ENCODE measurements around the gene FBP1. TPM values are rescaled to one million over a fixed set of nuclear protein-coding genes. Genes with fewer than 3 reads are reported as not detected.

Gene FBP1
- total RNA-seq, 1 experiment from 2014 or later, result 1.9 TPM

DNA sequence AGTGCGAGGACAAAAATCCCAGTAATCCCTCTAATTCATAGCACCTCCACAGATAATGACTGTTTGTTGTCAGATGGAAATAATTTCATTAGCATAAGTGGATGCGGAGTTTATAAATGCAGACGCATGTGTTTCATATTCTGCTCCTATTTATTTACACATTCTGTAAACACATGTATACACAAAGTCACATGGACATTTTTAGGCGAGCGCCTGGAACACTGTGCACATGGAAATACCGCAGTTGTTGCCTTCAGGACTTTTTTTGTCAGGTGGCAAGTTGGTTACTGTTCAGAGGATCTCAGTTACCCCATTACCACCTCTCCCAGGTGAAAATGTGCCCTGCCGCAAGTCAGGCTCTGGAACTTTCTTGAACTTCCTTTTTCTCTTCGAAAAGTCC is 40.3 kb upstream of the FBP1 start:
- Mint-ChIP-seq H3K4me1 (peaks cover 4 to 8% of the 10 kb centered on the region in 2 experiments), H3K27ac (no peak overlapping the region), H3K9me3 (no peaks in the 10 kb centered on the region), H3K4me3 (no peak overlapping the region), H3K36me3 (ENCODE audit: insufficient read depth in 1 of 3, low read depth in 3 of 3) (no peaks in the 10 kb centered on the region), H3K27me3 (ENCODE audit: low read depth) (no peaks in the 10 kb centered on the region)
- H3K14ac ChIP-seq (ENCODE audit: insufficient read depth, low read length), result no peak overlapping the region
- no peak overlapping the region for H3K4ac ChIP-seq (ENCODE audit: low read depth, low read length)
- no peak overlapping the region for H3K23ac ChIP-seq (ENCODE audit: insufficient read length, low read depth, low read length)
- H3K9me3 ChIP-seq (ENCODE audit: control insufficient read depth, low read depth, low read length), result no peaks in the 10 kb centered on the region
- no peak overlapping the region for H4K91ac ChIP-seq (ENCODE audit: insufficient read length, low read depth, low read length)
- no peak overlapping the region for H4K5ac ChIP-seq (ENCODE audit: insufficient read length, low read depth, low read length)
- TF ChIP-seq, protein P1, sequence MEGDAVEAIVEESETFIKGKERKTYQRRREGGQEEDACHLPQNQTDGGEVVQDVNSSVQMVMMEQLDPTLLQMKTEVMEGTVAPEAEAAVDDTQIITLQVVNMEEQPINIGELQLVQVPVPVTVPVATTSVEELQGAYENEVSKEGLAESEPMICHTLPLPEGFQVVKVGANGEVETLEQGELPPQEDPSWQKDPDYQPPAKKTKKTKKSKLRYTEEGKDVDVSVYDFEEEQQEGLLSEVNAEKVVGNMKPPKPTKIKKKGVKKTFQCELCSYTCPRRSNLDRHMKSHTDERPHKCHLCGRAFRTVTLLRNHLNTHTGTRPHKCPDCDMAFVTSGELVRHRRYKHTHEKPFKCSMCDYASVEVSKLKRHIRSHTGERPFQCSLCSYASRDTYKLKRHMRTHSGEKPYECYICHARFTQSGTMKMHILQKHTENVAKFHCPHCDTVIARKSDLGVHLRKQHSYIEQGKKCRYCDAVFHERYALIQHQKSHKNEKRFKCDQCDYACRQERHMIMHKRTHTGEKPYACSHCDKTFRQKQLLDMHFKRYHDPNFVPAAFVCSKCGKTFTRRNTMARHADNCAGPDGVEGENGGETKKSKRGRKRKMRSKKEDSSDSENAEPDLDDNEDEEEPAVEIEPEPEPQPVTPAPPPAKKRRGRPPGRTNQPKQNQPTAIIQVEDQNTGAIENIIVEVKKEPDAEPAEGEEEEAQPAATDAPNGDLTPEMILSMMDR (conservative IDR thresholded peaks at IDR 0.05), result no peak
- H2BK120ac ChIP-seq (ENCODE audit: low read depth, low read length, poor library complexity, severe bottlenecking), result no peak overlapping the region
- no peaks in the 10 kb centered on the region for H3K4me1 ChIP-seq (ENCODE audit: insufficient read depth, low read length)
- no peaks in the 10 kb centered on the region for H3K27me3 ChIP-seq (ENCODE audit: insufficient read depth, low read length)
- H3K79me2 ChIP-seq (ENCODE audit: insufficient read depth, low read length), result no peaks in the 10 kb centered on the region
- no peak overlapping the region for H2BK20ac ChIP-seq (ENCODE audit: low read depth, low read length, poor library complexity, severe bottlenecking)
- H3K23me2 ChIP-seq (ENCODE audit: insufficient read length, low read depth, low read length, poor library complexity, severe bottlenecking), result no peaks in the 10 kb centered on the region
- H3K56ac ChIP-seq (ENCODE audit: insufficient read length, low read depth, low read length), result no peak overlapping the region
- H4K8ac ChIP-seq (replicated peaks; ENCODE audit: insufficient read length, low read depth, low read length), result no peak overlapping the region
- H3K79me1 ChIP-seq (ENCODE audit: insufficient read depth, low read depth, low read length, poor library complexity, severe bottlenecking), result no peaks in the 10 kb centered on the region
- H3T11ph ChIP-seq (ENCODE audit: low read length), result no peak overlapping the region
- H3K27ac ChIP-seq (ENCODE audit: insufficient read length, low read depth, low read length), result no peak overlapping the region
- H3K18ac ChIP-seq (ENCODE audit: insufficient read length, low read depth, low read length), result no peak overlapping the region
- no CpG with 5 or more reads among the region's 8 CpGs for WGBS (ENCODE audit: extremely low coverage, insufficient read length, low lambda C conversion rate)
- no peak overlapping the region for H3K4me2 ChIP-seq (ENCODE audit: insufficient read depth, insufficient read length, low read length)
- H2AFZ ChIP-seq (ENCODE audit: low read length), result no peak overlapping the region
- no peak overlapping the region for H3K9ac ChIP-seq (ENCODE audit: extremely low read depth, insufficient read length, low read length)
- H2BK12ac ChIP-seq (ENCODE audit: insufficient read length, low read depth, low read length), result no peak overlapping the region
- no peaks in the 10 kb centered on the region for H4K20me1 ChIP-seq (ENCODE audit: control insufficient read depth, insufficient read depth, insufficient read length)
- no peak for DNase-seq
- H2BK5ac ChIP-seq (ENCODE audit: insufficient read length, low read length), result no peak overlapping the region
- no peak overlapping the region for H2BK15ac ChIP-seq (ENCODE audit: low read depth, low read length)
- no peak overlapping the region for H2AK5ac ChIP-seq (ENCODE audit: insufficient read length, low read length)

All from H9 (cell line).